ENCODE measurements around the gene PHKB. TPM values are rescaled to one million over a fixed set of nuclear protein-coding genes. Genes with fewer than 3 reads are reported as not detected.
"Not testable (repeated sequence)": the region's sequence is repeated elsewhere in the genome, so short reads cannot be mapped to it uniquely, and the experiment has no call there.

PHKB gene
- polyA plus RNA-seq (ENCODE audit: insufficient read length in 12 of 12), result 10 to 100 TPM in 11 of 12 donors, not detected in 1; 49.0 to 75.6 (median 65.7) TPM
- long read RNA-seq, donor 1, partial matches to known transcripts, result 45 of 46 reads
- long read RNA-seq, donor 1, other reads (novel, unspliced or antisense), result 0 of 46 reads
- long read RNA-seq, donor 2, full-length matches to known transcripts, result 5 of 30 reads
- long read RNA-seq, donor 2, partial matches to known transcripts, result 25 of 30 reads
- long read RNA-seq, donor 2, other reads (novel, unspliced or antisense), result 0 of 30 reads
- long read RNA-seq, donor 3, partial matches to known transcripts, result 22 of 22 reads
- long read RNA-seq, donor 3, other reads (novel, unspliced or antisense), result 0 of 22 reads
- long read RNA-seq, donor 4, full-length matches to known transcripts, result 2 of 2 reads
- long read RNA-seq, donor 4, partial matches to known transcripts, result 0 of 2 reads
- long read RNA-seq, donor 4, other reads (novel, unspliced or antisense), result 0 of 2 reads
- long read RNA-seq, donor 5, full-length matches to known transcripts, result 7 of 7 reads
- long read RNA-seq, donor 5, partial matches to known transcripts, result 0 of 7 reads
- long read RNA-seq, donor 5, other reads (novel, unspliced or antisense), result 0 of 7 reads
- long read RNA-seq, donor 6, full-length matches to known transcripts, result 3 of 3 reads
- long read RNA-seq, donor 6, partial matches to known transcripts, result 0 of 3 reads
- long read RNA-seq, donor 6, other reads (novel, unspliced or antisense), result 0 of 3 reads
- long read RNA-seq, donor 7, full-length matches to known transcripts, result 1 of 1 reads
- long read RNA-seq, donor 7, partial matches to known transcripts, result 0 of 1 reads
- long read RNA-seq, donor 7, other reads (novel, unspliced or antisense), result 0 of 1 reads
- long read RNA-seq, donor 8, full-length matches to known transcripts, result 8 of 8 reads
- long read RNA-seq, donor 8, partial matches to known transcripts, result 0 of 8 reads
- long read RNA-seq, donor 8, other reads (novel, unspliced or antisense), result 0 of 8 reads
- long read RNA-seq, donor 9, full-length matches to known transcripts, result 2 of 16 reads
- long read RNA-seq, donor 9, partial matches to known transcripts, result 14 of 16 reads
- long read RNA-seq, donor 9, other reads (novel, unspliced or antisense), result 0 of 16 reads
- long read RNA-seq, donor 10, full-length matches to known transcripts, result 6 of 47 reads
- long read RNA-seq, donor 10, partial matches to known transcripts, result 41 of 47 reads
- long read RNA-seq, donor 10, other reads (novel, unspliced or antisense), result 0 of 47 reads
- long read RNA-seq, donor 11, full-length matches to known transcripts, result 1 of 38 reads
- long read RNA-seq, donor 11, partial matches to known transcripts, result 37 of 38 reads
- long read RNA-seq, donor 11, other reads (novel, unspliced or antisense), result 0 of 38 reads

DNA sequence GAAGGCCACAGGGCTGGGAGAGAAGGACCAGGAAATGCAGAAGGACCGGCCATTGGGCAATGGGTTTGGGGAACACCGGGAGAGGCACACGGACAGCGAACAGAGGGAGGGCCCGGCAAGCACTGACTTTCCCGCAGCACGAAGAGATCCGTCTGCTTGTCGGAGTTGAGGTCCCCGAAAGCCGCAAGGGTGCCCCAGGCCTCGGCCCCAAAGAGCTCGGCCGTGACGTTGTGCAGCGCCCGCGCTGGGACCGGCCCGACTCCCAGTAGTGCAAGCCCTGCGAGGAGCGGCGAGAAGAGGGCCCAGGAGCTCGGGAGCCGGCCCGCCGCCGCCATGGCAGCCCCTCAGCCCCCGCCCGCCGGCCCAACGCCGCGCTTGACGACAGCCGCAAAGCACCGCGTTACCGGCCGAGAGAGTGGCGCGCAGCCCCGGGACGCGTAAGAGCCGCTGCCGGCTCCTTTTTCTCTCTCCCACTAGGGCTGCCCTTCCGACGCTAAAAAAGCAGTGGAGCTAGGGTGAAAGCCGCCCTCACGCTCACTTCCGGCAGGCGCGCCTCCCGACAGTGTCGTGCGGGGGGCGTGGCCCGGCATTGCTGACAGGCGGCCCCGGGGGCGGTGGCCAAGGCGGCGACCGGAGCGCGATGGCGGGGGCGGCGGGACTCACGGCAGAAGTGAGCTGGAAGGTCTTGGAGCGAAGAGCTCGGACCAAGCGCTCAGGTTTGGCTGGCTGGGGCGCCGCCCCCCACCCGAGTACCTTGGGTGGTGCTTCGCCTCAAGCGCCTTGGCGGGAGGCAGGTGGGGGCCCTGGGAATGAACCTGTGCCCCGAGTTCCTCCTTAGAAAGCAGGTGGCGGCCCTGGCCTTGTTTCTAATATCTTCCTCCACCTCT lies at the start of gene PHKB, which contains the start of gene ITFG1:
PHKB (plus strand) TSS at position 621 of the 887 bp plus-strand sequence; CDS start at position 641, 20 bp downstream.
ITFG1 (minus strand) TSS at position 353 of the 887 bp plus-strand sequence; CDS start at position 335, 18 bp downstream.
- peak; percentile 93 for DNase-seq

DNA sequence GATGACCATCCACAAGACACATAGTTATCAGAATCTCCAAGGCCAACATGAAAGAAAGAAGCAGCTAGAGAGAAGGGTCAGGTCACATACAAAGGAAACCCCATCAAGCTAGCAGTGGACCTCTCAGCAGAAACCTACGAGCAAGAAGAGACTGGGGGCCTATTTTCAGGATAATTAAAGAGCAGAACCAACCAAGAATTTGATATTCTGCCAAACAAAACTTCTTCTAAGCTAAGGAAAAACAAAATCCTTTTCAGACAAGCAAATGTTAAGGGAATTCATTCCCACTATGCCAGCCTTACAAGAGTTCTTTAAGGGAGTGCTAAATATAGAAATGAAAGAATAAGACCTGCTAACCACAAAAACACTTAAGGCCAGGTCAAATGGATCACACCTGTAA lies 48.1 kb upstream of the PHKB start:
- DNase-seq, result no peak

DNA sequence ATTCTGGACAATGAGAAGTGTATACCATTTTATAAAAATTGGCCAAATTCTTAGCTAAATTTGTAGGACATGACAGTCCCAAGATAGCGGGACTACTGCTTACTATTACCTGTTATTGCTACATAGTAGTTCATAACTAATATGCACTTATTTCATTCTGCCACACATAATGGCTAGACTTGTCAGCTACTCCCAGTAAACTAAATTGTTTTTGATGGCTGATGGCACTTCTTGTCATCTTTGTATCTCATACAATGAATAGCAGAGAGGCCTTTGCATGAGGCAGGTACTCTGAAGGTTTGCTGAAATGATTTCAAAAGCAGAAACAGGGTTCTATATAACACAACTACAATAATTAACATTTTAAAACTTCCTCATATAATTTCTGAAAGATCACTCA lies 44.3 kb upstream of the PHKB start:
- DNase-seq, result no peak

DNA sequence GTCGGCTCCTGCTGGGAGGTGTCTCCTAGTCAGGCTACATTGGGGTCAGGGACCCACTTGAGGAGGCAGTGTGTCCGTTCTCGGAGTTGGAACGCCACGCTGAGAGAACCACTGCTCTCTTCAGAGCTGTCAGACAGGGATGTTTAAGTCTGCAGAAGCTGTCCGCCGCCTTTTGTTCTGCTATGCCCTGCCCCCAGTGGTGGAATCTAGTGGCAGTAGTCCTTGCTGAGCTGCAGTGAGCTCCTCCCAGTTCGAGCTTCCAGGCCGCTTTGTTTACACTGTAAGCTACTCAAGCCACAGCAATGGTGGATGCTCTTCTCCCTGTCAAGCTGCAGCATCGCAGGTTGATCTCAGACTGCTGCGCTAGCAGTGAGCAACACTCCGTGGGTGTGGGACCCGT lies 36.3 kb upstream of the PHKB start:
- DNase-seq, result no peak

DNA sequence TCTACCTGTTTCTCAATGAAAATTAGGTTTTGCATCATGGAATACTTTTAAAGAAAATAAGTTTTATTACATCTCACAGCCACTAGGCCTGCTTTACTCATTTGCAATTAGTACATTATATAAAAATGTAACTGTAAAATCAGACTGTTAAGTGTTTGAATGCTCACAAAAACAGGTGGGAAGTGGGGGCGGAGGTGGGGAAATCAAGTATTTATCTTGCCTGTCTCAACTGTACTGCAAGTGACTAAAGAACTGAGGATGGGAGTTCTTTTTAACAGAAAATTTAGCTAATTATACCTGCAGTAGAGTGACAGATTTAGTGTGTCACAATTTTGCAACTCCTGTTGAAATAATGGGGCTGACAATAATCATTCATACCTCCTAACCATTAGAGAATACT lies 34.3 kb upstream of the PHKB start:
- no peak for DNase-seq

DNA sequence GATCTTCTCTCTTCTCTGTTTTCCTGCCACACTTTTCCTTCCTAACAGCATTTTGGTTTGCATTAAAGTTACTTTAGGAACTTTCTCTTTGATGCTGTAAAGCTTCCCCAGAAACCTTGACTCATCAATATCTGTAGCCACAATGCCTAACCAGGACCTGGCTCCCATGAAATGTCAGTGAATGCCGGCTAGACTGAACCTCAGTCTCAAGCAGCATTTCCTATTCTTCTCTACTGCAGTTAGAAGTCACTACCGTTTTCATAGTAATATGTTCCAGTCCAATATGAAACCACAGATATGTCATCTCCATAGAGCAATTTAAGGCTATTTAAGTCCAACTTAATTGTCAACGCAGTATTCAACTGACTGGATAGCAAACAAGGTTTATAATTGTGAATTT lies 29.2 kb upstream of the PHKB start:
- no peak for DNase-seq

DNA sequence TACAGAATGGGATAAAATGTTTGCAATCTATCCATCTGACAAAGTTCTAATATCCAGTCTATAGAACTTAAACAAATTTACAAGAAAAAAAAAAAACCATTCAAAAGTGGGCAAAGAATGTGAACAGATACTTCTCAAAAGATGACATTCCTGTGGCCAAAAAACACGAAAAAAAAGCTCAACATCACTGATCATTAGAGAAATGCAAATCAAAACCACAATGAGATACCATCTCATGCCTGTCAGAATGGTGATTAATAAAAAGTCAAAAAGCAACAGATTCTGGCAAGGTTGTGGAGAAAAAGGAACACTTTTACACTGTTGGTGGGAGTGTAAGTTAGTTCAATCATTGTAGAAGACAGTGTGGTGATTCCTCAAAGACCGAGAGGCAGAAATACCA lies 26.9 kb upstream of the PHKB start:
- not testable (repeated sequence) for DNase-seq

DNA sequence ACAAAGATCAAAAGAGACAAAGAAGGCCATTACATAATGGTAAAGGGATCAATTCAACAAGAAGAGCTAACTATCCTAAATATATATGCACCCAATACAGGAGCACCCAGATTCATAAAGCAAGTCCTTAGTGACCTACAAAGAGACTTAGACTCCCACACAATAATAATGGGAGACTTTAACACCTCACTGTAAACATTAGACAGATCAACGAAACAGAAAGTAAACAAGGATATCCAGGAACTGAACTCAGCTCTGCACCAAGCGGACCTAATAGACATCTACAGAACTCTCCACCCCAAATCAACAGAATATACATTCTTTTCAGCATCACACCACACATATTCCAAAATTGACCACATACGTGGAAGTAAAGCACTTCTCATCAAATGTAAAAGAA lies 21.1 kb upstream of the PHKB start:
- DNase-seq, result not testable (repeated sequence)

DNA sequence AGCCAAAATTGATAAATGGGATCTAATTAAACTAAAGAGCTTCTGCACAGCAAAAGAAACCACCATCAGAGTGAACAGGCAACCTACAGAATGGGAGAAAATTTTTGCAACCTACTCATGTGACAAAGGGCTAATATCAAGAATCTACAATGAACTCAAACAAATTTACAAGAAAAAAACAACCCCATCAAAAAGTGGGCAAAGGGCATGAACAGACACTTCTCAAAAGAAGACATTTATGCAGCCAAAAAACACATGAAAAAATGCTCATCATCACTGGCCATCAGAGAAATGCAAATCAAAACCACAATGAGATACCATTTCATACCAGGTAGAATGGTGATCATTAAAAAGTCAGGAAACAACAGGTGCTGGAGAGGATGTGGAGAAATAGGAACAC lies 18.2 kb upstream of the PHKB start:
- DNase-seq, result not testable (repeated sequence)

DNA sequence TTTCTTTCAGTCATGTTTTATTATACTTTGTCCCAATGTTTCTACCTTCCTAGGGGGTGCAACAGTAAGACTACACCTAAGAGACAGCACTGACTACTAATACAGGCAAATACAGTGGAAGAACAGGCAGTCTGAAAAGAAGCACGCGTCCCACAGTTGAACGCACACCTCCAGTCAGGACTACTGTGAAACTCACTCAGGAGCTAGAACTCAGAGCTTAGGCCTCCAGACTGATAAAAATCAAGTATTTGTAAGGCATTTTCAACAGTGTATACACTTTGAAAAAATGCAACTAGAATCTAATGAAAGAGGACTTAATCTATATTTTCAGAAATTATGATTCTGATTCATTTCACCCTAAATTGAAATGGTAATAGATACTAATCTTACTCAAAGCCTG lies 14.7 kb upstream of the PHKB start:
- no peak for DNase-seq

DNA sequence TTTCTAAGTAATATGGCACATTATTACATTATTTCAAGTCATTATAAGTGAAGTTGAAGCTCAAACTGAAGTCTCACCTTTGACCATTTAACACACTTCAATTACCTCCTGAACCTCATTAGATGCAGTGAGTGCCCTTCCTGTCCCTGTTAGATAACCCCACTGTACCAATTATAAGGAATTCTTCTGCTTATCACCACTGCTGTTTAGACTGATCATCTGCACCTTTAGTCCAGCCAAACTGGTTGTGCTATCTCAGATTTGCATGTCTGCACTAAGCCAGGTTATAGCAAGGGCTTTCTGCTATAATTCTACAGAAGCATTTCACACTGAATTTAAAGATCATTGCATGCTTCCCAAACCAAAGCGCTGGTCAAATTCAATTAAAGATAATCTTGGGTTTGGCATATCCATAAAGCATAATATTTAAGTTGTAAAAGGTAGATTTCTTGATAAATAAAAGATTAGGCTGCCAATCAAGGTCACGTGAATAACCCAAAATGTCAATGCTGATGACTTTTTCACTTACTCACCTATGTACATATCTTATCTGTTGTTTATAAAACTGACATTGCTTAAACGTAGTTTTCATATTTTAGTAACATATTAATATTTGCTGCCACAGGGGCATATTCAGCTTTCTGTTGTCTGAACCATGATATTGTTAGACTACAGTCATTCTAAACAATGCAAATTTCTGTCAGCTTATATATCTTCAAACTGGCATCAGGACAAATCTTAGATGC lies 12.1 kb upstream of the PHKB start:
- no peak for DNase-seq

DNA sequence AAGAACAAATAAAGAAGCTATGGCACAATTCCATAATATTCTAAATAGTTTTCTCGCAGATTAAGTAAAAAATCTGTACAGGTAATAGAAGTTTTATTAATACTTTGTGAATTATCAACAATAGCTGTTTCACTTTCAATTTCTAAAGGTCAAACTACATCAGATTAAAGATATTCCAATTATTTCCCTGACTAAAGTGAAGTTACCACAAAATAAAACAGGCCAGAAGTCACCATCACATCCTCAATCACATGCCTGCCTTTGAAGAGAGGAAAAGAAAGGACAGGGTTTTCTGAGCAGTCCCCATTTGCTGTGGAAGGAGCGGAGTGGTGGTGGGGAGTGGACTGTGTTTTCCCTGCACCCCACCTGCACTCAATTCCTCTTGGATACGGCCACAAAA lies 11.3 kb upstream of the PHKB start:
- no peak for DNase-seq

DNA sequence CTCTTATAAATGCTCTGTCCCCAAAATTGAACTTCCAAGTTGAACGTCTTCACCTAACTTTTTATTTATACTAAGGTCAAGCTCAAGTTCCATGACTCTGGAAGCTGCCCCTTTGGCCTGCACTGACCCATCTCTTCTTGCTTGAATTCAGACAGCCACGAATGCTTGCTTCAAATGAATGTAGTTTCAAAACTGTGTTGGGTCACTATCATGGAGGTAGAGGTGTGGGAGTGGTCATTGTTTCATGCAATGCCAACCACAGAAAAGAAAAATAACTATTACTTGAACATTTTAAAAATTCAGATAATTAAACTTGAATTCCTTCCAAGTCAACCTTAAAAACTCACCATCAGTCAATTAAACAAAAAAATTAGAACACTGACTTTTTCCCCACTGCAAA lies 2.8 kb upstream of the PHKB start:
- no peak for DNase-seq

DNA sequence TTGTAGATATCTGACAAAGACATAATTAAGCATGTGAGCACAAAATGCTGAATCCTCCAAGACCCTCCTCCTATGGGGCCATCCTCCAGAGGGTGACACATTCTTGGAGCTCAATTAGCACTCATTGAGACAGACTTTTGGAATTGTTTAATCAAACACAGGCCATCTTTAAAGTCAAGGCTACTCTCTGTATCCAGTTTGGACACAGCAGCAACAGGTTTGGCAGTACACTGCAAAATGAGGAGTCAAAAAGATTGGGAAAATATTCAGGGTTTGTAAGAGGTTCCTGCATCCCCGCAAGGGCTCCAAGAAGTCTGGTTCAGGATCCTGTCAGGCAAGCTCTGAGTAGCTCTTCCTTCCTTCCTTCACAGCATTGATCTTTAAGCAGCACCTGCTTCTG lies 1.5 kb upstream of the PHKB start:
- no peak for DNase-seq

DNA sequence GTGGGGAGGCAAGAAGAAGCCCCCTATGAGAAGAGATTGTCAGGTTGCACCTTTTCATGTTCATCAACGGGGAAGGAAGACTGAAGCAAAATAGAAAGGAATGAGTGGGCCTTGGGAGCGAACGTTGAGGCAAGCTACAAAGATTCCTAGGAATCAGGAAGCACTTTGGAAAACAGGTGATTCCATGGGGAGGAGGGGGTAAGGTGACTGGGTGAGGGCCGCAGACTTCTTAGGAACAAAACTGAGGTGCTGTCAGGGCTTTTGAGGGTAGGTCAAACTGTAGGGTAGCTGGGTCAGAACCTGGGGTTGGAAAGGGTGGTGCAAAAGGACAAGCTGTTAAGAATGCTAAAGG lies 796 bp upstream of the PHKB start:
- no peak for DNase-seq

DNA sequence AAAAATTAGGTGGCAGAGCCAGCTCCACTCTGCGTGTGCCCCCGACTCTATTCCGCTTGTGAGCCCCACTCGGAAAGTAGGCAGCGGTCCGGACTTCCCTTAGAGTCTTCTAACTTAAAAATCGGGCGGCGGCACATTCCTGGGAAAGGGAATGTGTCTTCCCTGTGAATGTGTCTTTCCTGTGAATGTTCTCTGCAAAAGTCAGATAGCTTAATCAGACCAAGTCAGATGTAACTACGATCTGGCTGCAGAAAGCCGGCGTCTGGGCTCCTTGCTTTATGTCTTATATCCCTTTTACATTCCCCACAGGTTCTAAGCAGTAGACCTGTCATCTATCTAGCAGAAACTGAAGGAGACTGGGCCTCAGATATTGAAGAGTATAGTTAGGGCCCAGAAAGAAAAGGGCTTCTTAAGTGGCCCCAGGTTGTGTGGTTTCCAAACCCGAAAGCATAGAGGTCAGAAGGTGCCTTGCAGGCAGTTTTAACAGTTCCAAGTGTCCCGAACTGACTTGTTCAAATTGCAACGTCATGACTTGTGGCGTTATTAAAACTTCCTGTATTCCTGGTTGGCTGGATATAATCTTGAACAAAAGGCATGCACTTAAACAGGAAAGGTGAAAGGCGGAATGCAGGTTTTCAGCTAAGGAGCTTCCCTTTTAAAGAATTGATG lies 601 bp downstream of the PHKB start:
- peak; percentile 27 for DNase-seq

DNA sequence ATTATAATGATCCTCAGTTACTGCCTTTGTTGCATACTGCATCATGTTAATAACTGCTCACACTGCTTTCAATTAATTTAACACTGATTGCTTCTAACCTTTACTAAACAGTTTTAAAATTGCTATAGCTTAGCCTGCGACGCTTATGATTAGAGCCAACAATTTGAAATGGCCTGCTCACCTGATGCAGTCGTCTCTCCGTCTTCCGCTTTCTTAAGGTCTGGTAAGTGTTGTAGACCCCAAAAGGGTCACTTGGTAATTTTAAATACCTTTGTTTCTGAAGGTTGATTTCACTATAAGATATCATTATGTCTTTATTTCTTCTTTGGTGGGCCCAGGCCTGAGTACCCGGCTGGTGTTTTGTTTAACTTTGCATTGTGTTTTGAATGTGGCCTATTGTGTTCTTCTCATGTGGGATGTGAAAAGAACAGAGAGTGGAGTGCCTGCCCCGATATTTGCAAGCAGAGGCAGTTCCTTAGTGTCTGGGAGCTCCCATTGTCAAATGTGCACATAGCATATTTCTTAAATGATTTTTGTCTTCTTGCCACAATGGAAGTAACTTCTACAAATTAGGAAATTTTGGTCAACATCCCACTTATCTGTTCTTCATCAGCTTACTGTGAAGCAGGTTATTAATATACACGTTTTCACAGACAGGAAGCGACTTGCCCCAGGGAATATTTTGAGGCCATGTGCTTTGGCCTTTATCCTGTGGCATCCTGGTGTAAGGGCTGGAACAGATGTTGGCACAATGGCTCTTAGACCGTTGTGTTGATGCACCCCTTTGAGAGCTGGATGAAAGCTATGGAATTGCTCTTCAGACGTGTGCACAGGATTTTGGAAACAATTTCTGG lies 2.9 kb downstream of the PHKB start:
- no peak for DNase-seq

DNA sequence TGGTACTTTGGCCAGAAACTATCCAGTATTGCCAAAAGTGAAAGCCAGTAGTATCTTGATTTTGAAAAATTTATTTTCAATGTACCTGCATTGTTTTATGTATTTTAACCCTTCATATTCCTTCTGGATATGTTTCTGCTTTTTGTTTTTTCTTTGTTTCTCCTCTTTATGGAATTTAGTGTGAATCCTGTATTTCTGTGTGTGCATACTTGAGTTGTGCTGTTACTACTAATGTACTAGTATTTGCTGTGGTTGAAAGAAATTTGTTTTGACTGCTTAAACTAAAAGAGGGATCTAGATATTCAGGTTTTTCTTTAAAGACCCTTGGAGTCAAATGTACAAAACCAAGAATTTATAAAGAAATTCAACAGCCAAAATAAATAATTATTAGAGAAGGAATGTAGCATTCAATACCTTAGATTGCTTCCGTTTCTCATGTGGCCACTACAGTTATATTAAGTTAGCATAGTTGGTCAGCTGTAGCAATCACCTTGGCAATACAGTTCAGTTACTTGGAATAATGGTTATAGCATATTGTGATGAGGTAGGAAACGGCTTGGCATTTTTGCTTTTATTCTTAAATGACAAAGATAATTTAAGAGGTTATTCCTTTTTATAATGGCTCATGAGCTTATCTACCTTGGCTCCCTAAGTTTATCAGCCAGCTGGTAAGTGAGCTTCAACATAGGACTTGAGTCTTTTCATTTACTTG lies 4.9 kb downstream of the PHKB start:
- DNase-seq, result no peak

Measured in muscle of arm (tissue), 14 donors.